ENCODE results near the gene CHST8. TPM values are rescaled to one million over a fixed set of nuclear protein-coding genes. Genes with fewer than 3 reads are reported as not detected.

CHST8 gene
- total RNA-seq, 1 experiment from 2014 or later, result not detected

- POLR2A ChIA-PET (ENCODE audit: unreplicated experiment), result no interaction called here
- Histone ChIP-seq H3K27ac (no peak overlapping the region), H2AFZ (no peak overlapping the region), H3K9me2 (ENCODE audit: insufficient read depth) (no peaks in the 10 kb centered on the region), H3K4me1 (replicated peaks; ENCODE audit: insufficient read depth) (no peaks in the 10 kb centered on the region), H4K20me1 (ENCODE audit: insufficient read depth) (no peaks in the 10 kb centered on the region), H3F3A (ENCODE audit: insufficient read depth, low read depth) (no peaks in the 10 kb centered on the region), H3K79me2 (ENCODE audit: low read depth) (no peaks in the 10 kb centered on the region), H3K4me2 (no peak overlapping the region), H3K27me3 (ENCODE audit: insufficient read depth, low read depth) (peaks cover 42% of the 10 kb centered on the region), H3K4me3 (no peak overlapping the region), H3K36me3 (ENCODE audit: low read depth) (no peaks in the 10 kb centered on the region), H3K9me3 (ENCODE audit: insufficient read depth, low read depth) (no peaks in the 10 kb centered on the region)
- DNase-seq, result no peak
- CTCF ChIA-PET, result no interaction called here
- no TSS peak for BruUV-seq (replicated peaks)
- intact Hi-C loops (cut with micrococcal nuclease; ENCODE audit: unreplicated experiment), result loop anchor here (5.0 kb wide), 2 partner anchors 630 to 645 kb away; no protein-coding TSS in a partner anchor
- TF ChIP-seq CTCF (conservative IDR thresholded peaks at IDR 0.05) (no peak), EZH2 (IDR thresholded peaks at IDR 0.05; ENCODE audit: low read depth) (no peak)
These were observed 150.5 kb downstream of the CHST8 start for GRCh38 chr19:33772102-33772857.

- DNase-seq, result no peak
- H3K9me2 ChIP-seq (ENCODE audit: insufficient read depth), result no peaks in the 10 kb centered on the region
- no peak overlapping the region for H2AFZ ChIP-seq
- H3K27ac ChIP-seq, result no peak overlapping the region
- peaks cover 36% of the 10 kb centered on the region for H3K27me3 ChIP-seq (ENCODE audit: insufficient read depth, low read depth)
- H3K9me3 ChIP-seq (ENCODE audit: insufficient read depth, low read depth), result no peaks in the 10 kb centered on the region
- intact Hi-C loops (cut with micrococcal nuclease; ENCODE audit: unreplicated experiment), result loop anchor here (5.0 kb wide), 2 partner anchors 631 to 646 kb away; no protein-coding TSS in a partner anchor
- ChIA-PET CTCF (no interaction called here), POLR2A (ENCODE audit: unreplicated experiment) (no interaction called here)
- H4K20me1 ChIP-seq (ENCODE audit: insufficient read depth), result no peaks in the 10 kb centered on the region
- TF ChIP-seq CTCF (conservative IDR thresholded peaks at IDR 0.05), result no peak
- no peak for TF ChIP-seq EZH2 (IDR thresholded peaks at IDR 0.05; ENCODE audit: low read depth)
- H3K4me3 ChIP-seq, result no peak overlapping the region
- no peak overlapping the region for H3K4me2 ChIP-seq
- BruUV-seq (replicated peaks), result no TSS peak
- H3K4me1 ChIP-seq (replicated peaks; ENCODE audit: insufficient read depth), result no peaks in the 10 kb centered on the region
- H3K36me3 ChIP-seq (ENCODE audit: low read depth), result no peaks in the 10 kb centered on the region
- H3K79me2 ChIP-seq (ENCODE audit: low read depth), result no peaks in the 10 kb centered on the region
- no peaks in the 10 kb centered on the region for H3F3A ChIP-seq (ENCODE audit: insufficient read depth, low read depth)
These were observed 151.1 kb downstream of the CHST8 start for GRCh38 chr19:33772858-33773180.

GRCh38 chr19:33773704-33774624, 152.2 kb downstream of the CHST8 start:
- no peaks in the 10 kb centered on the region for H3K36me3 ChIP-seq (ENCODE audit: low read depth)
- no peaks in the 10 kb centered on the region for H3K9me3 ChIP-seq (ENCODE audit: insufficient read depth, low read depth)
- no peaks in the 10 kb centered on the region for H3F3A ChIP-seq (ENCODE audit: insufficient read depth, low read depth)
- no peaks in the 10 kb centered on the region for H3K79me2 ChIP-seq (ENCODE audit: low read depth)
- no peak overlapping the region for H3K4me2 ChIP-seq
- no peaks in the 10 kb centered on the region for H3K4me1 ChIP-seq (replicated peaks; ENCODE audit: insufficient read depth)
- BruUV-seq (replicated peaks), result no TSS peak
- H4K20me1 ChIP-seq (ENCODE audit: insufficient read depth), result no peaks in the 10 kb centered on the region
- H2AFZ ChIP-seq, result no peak overlapping the region
- no peak for DNase-seq
- ChIA-PET POLR2A (ENCODE audit: unreplicated experiment) (no interaction called here), CTCF (interaction anchor here (0.6 to 1.0 kb wide), 2 partner anchors 358 to 461 kb away, joined by 3 to 8 read pairs; no protein-coding TSS in a partner anchor)
- intact Hi-C loops (cut with micrococcal nuclease; ENCODE audit: unreplicated experiment), result loop anchor here (5.0 kb wide), 2 partner anchors 632 to 647 kb away; no protein-coding TSS in a partner anchor
- H3K27ac ChIP-seq, result no peak overlapping the region
- no peak for TF ChIP-seq EZH2 (IDR thresholded peaks at IDR 0.05; ENCODE audit: low read depth)
- no peak for TF ChIP-seq CTCF (conservative IDR thresholded peaks at IDR 0.05)
- H3K4me3 ChIP-seq, result no peak overlapping the region
- H3K27me3 ChIP-seq (ENCODE audit: insufficient read depth, low read depth), result peaks cover 36% of the 10 kb centered on the region
- H3K9me2 ChIP-seq (ENCODE audit: insufficient read depth), result no peaks in the 10 kb centered on the region
